ENCODE measurements around the gene AMIGO3. TPM values are rescaled to one million over a fixed set of nuclear protein-coding genes. Genes with fewer than 3 reads are reported as not detected.

AMIGO3 gene
- total RNA-seq, 1 experiment from 2014 or later: 1.9 TPM

DNA sequence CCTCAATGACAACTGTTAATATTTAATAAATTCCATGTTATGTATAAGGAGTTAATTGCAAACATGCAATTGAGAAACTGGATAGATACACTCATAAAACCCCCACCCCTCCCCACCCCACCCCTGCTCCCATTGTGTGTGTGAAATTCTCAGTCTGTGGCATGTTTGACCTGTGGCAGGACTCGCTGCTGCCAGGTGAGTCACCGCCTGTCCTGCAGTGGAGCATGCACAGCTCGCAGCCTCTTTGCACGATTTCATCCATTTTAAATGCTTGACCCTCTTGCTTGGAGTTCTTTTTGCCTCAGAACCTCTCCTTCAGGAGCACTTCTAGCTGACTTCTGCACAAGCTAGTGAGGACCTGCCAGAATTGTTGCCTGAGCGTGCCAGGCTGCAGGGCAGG lies 50.6 kb downstream of the AMIGO3 start:
- peak; percentile 25 for DNase-seq (ENCODE audit: low read depth)

DNA sequence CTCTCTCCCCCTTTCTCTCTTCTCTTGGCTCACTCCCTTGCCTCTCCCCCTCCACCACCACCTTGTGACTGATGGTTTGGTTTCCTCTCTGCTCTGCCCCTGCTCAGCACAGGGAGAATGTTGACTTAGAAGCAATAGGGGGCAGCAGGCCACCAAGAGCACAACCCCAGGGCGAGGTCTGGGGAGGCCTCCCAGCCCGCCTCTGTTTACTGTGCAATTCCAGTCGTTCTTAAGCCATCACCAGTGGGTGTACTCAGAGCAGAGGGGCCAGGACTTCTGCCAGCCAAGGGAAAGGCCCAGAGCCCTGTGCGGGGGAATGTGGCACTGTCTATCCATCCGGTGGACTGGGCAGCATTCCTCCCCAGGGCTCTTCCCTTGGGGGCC lies 51.1 kb downstream of the AMIGO3 start:
- DNase-seq (ENCODE audit: low read depth): no peak

DNA sequence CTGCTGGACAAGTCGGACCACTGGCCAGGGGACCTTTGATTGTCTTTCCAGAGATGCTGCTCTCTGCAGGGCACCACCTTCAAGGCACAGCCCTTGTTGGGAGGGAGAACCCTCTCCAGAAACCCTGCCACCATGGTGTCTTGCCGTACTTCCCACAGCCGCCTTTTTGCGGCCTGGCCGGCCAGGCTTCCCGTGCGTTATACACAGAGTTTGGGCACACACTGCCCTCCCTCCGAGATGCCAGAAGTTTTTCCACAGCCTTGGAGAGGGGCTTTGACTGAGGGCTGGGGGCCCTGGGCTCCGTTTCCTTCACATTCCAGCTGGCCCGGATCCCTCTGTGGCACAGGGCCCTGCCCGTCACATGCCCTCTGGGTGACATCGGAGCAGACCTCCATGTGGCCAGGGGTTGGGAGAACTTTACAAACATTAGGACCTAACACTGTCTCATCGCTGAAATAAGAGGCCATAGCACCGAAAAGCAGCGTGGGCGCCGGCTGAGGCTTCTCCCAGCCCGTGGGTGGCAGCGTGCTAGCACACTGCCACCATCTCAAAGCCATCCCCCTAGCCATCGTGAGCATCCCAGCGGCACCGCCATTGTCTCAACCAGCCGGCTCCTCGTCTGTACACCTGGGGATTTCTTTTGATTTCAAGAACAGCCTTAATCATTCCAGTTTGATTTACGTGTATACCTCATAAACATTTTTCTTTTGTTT lies 51.6 kb downstream of the AMIGO3 start:
- no peak for DNase-seq (ENCODE audit: low read depth)

Other genes with a start within 250 kb of the AMIGO3 start
- 60.9 and 90.8 TPM in 2 replicates for gene DAG1, start 249.4 kb downstream of the AMIGO3 start, total RNA-seq (2014; rRNA removed)
- gene BSN, start 165.2 kb downstream of the AMIGO3 start, total RNA-seq (2014; rRNA removed): 0.13 and 0.17 TPM in 2 replicates
- gene APEH, start 45.3 kb downstream of the AMIGO3 start, total RNA-seq (2014; rRNA removed): 152 and 157 TPM in 2 replicates
- gene MST1, start 30.2 kb downstream of the AMIGO3 start, total RNA-seq (2014; rRNA removed): 7.5 and 7.7 TPM in 2 replicates
- 19.6 and 21.2 TPM in 2 replicates for gene RNF123, start 30.1 kb downstream of the AMIGO3 start, total RNA-seq (2014; rRNA removed)
- 38.8 and 40.1 TPM in 2 replicates for gene GMPPB, start 4.3 kb upstream of the AMIGO3 start, total RNA-seq (2014; rRNA removed)
- 22.1 and 26.6 TPM in 2 replicates for gene IP6K1, start 66.9 kb upstream of the AMIGO3 start, total RNA-seq (2014; rRNA removed)
- not detected in 2 replicates for gene CDHR4, start 80.2 kb upstream of the AMIGO3 start, total RNA-seq (2014; rRNA removed)
- 3.9 and 4.7 TPM in 2 replicates for gene INKA1, start 83.6 kb upstream of the AMIGO3 start, total RNA-seq (2014; rRNA removed)
- 21.8 and 26.2 TPM in 2 replicates for gene UBA7, start 94.3 kb upstream of the AMIGO3 start, total RNA-seq (2014; rRNA removed)
- gene TRAIP, start 136.9 kb upstream of the AMIGO3 start, total RNA-seq (2014; rRNA removed): 13.8 and 14.5 TPM in 2 replicates
- gene CAMKV, start 150.2 kb upstream of the AMIGO3 start, total RNA-seq (2014; rRNA removed): 0.06 TPM in 1 of 2 replicates, not detected in the other
- gene MST1R, start 184.2 kb upstream of the AMIGO3 start, total RNA-seq (2014; rRNA removed): 0.26 TPM in 1 of 2 replicates, not detected in the other
- 16.8 and 20.5 TPM in 2 replicates for gene MON1A, start 210.1 kb upstream of the AMIGO3 start, total RNA-seq (2014; rRNA removed)
- 41.3 and 43.9 TPM in 2 replicates for gene RBM6, start 220.5 kb upstream of the AMIGO3 start, total RNA-seq (2014; rRNA removed)